Diencephalon (tissue), 1 donor: ENCODE data around the gene MMAB. TPM values are rescaled to one million over a fixed set of nuclear protein-coding genes. Genes with fewer than 3 reads are reported as not detected.

ENCODE experiments used
- total RNA-seq: library from RNA; depleted of rRNA; stranded (reverse); fragments of >200 nt; gene quantifications from one replicate; pipeline ENCODE4 v1.2.3, GENCODE V29; 2014

The MMAB gene
- total RNA-seq, result 19.6 TPM

DNA sequence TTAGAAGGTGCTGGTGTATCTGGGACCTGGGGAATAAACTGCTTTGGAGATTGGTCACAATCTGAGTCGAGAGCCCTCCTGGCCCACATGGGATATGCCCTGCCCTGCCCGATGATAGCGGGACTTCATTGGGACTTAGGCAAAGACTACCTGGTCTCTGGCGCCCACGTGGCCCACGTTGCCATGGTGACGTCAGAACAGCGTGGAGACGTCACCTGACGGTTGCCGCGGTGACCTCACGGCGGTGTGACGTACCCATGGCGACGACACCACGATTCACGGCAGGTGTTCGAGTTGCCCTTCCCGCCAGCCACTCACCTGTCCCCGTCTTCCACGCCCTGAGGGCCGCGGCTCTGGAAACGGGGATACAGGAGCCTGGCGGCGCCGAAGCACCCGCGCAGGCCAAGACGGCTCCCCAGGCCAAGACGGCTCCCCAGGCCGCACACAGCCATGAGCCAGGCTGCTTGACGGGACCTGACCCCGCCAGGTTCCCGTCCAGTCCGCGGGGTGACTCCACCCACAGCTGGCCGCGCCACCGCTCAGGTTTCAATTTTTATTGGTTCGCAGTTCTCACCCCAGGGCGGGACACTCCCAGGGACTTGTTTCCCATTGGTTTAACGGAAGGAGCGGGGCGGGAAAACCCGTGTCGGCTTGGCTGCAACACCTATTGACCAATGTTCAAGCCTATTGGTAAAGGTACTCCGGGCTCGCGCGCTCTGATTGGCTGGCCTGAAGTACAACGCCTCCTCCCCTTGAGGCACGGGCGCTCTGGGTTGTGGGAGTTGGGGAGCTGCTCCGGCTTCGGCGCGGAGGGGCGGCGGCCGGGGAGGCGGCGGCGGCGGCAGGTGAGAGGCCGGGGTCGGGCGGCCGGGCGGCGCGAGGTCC is at the start of gene MMAB, which contains the start of gene MVK:
Gene MMAB (minus strand): TSS at position 476 of the 885 bp plus-strand sequence. CDS start 24 bp downstream, at position 452.
Gene MVK (plus strand): TSS at position 766 of the 885 bp plus-strand sequence. CDS start 1,029 bp downstream, outside the sequence.

Other genes starting within 250 kb of the MMAB start
- gene MYO1H, start 225.6 kb downstream of the MMAB start, total RNA-seq, result 1.4 TPM
- gene KCTD10, start 96.2 kb downstream of the MMAB start, total RNA-seq, result 42.4 TPM
- gene UBE3B, start 95.9 kb downstream of the MMAB start, total RNA-seq, result 27.5 TPM
- 16.4 TPM for gene MVK, start 290 bp upstream of the MMAB start, total RNA-seq
- gene FAM222A, start 140.3 kb upstream of the MMAB start, total RNA-seq, result 10.1 TPM